HG02870 (cell line): ENCODE measurements around the gene TRMT10A.
"Not testable (repeated sequence)": the region's sequence is repeated elsewhere in the genome, so short reads cannot be mapped to it uniquely, and the experiment has no call there.

Source experiments
- ATAC-seq: cut with Tn5 transposase; IDR thresholded peaks from one replicate; pipeline ENCODE4 v1.9.1; 2021; ENCODE audit warnings: mild to moderate bottlenecking, moderate library complexity; ENCODE audit not compliant: unreplicated experiment

Gene TRMT10A

DNA sequence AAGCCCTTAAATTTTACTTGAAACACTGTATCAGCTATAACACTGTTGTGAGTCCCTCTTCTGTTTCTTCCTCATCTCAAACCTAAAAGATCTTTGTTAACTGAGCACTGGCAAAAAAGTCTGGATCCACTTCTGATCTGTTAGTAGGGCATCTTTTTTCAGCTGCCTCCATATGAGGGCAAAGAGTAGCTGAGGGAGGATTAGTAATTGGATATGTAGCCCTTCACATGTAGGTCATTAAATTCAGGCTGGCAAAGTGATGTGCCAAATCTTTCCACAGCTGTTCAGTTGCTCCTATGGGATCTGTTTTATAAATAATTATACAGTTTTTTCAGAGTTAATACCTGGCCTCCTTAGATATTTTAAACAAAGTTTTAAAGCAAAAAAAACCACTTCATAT, 1.1 kb upstream of the TRMT10A start:
- ATAC-seq, result no peak

DNA sequence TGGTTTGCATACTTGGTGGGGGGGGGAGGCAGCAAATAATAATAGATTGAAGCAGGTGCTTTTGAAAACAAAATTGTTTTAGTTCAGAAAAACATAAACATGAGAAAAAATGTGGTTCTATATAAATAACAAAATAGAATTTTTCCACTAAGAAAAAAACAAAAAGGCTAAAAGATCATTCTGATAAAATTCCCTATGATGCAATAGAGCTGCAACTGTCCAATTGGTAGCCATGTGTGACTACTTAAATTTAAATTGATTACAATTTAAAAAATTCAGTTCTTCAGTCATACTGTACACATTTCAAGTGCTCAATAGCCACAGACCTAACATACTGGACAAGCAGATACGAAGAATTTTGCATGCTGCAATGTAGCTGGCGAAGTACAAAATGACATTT, 11.0 kb downstream of the TRMT10A start:
- ATAC-seq, result no peak

DNA sequence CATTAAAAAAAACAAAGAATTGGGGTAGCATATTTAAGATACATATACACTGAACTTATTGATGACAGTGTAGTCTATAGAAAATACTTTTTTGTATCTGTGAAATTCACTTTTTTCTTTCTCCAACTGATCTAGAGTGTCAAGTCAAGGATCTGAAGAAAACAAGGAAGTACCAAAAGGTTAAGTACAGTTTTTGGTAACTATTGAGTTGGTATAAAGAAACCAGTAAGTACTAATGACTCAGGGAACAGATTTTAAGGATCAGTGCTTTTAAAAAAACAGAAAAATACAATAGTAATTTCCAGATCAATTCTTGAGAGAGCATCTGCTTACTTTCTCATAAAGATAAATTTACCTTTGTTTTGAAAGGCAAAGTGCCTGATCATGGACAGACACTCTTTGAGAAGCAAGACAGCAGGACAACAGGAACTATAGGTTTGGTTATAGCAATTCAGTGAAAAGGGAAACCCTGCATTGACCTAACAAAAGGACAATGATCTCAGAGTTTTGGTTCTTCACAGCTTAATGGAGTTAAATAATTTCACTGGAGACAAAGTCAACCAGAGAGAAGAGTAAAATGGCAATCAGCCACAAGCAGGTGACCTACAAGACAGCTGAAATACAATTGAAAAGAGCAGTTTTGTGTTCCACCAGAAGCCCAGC, 23.4 kb downstream of the TRMT10A start:
- ATAC-seq, result no peak

DNA sequence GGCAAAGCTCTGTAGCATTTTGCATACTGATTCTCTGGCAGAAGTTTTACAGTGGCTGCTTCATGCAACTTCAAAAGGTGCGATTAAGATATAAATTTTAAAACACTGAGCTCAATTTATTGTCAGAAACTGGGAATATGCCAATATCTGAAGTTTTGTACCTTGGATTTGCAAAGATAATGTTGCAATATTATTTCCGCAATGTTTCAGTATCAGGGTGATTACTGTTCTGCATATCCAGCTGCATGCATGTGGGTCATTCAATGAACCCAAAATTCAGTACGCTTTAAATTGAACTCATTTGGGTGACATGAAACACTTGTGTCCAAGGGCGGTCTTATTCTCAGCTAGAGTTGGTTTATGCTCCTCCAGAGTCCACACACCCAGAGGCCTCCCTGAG, 26.2 kb downstream of the TRMT10A start:
- ATAC-seq, result no peak

DNA sequence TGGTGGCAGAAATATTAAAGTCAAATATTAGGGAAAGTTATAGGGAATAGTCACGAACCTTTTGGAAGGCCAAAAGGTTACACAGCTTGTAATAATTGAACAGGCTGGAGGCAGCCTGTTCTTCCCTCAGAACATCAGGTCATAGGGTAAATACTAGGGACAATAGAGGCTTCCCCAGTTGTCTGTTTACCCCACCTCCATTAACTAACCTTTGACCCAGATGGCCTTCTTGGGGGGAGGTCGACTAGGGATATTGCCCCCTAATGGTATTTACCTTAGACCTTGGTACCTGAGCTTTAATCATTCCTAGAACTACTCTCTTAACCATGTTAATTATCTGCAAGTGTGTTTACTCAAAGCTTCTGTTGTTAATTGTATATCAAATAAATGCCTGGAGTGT, 27.0 kb downstream of the TRMT10A start:
- no peak for ATAC-seq

DNA sequence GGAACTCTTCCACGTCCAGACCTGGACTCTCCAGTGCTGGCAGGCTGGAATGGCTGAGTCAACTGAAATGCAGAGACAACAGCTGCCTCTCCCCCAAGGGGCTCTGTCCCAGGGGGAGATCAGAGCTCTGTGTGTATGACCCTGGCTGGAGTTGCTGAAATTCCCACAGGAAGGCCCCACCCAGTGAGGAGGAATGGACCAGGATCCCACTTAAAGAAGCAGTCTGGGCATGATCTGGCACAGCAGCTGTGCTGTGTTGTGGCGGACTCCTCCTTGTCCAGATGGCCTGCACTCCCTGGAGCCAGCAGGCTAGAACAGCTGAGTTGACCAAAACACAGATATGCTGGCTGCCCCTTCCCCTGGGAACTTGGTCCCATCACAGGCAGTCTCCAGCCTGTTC, 27.6 kb downstream of the TRMT10A start:
- no peak for ATAC-seq

DNA sequence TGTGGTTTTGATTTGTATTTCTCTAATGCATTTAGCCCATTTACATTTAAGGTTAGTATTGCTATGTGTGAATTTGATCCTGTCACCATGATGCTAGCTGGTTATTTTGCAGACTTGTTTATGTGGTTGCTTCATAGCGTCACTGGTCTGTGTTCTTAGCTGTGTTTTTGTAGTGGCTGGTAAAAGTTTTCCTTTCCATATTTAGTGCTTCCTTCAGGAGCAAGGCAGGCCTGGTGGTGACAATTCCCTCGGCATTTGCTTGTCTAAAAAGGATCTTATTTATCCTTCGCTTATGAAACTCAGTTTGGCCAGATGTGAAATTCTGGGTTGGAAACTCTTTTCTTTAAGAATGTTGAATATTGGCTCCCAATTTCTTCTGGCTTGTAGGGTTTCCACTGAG, 29.1 kb downstream of the TRMT10A start:
- not testable (repeated sequence) for ATAC-seq

DNA sequence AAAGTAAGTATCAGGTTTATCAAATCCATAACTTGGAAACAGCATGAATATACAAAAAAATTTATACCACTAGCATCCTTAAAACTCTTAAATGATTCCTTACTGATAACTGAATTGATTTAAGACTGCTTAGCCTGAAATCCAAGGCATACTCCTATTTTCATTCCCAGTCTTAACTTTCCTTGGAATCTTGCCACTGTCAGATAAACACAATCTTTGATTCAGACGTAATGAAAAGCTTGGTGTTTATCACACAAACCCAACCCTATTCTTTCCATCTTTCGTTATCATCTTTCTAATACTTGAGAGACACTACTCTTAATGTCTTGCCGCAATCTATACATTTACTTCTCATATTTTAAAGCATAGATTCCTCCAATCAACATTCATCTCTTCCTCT, 33.9 kb downstream of the TRMT10A start:
- no peak for ATAC-seq

DNA sequence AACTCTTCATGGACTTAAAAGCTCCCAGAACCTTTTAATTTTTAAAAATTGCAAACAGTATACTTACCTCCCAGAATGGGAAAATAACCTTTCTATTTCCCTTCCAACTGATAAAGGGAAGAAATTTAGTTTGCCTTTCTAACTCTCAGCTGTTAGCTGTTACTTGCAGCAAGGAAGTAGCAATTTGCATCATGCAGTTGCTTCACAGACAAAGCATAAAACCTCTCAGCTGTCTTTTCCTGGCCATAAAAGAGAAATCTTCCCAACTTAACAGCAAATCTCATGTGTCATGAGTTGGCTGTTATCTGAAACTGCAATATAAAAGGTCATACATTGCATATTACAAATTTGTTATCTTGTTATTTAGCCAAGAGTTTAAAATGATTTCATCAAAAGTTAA, 34.6 kb downstream of the TRMT10A start:
- ATAC-seq, result no peak

DNA sequence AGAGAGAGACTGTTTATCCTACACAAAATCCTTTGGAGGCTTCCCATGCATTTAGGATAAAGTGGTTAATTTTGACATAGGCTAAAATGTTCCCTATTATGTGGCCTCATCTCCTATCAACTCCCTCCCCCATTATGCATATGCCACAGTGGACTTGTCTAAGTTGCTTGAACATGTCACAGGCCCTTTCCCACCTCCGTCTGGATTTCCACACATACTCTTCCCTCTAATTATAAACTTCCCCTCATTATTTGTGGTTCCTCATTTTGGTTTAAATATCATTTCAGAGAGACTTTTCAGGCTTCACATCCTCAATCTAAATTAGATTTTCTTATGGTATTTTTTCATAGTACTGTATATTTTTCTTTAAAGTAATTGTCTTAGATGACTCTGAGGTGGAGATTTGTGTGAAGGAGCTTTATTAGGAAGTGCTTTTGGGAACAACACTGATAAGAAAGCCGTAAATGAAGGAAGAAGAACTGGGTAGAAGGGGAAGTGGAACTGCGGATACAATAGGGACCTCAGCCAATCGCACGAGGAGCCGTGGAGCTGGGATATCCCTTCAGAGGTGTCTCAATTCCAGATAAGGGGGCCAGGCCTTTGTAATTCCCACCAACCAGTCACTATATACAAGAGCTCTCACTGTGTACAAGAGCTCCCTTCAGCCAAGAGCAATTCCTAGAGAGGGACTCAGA, 45.1 kb downstream of the TRMT10A start:
- ATAC-seq, result no peak

DNA sequence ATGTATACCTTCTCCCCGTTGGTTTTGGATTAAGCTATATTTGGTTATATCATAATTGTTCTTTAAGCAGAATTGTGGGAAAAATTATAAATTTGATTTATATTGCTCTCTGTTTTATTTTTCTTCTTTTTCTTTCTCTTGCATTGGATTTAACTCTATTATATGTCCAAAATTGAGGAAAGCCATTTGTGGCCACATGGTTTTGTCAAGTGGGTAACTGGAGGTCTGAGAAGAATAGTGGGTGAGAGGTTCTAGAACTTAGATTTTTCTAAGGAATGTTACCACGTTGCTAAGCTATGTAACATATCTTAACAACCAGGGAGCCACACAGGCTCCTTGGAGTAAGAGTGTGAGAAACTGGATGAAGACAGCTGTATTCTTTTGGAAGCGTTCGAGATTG, 53.1 kb downstream of the TRMT10A start, which contains the start of gene C4orf17:
Gene C4orf17, plus strand, starts transcription at position 301 of the 400 bp plus-strand sequence. CDS start 2,061 bp downstream, outside the sequence.
- no peak for ATAC-seq

DNA sequence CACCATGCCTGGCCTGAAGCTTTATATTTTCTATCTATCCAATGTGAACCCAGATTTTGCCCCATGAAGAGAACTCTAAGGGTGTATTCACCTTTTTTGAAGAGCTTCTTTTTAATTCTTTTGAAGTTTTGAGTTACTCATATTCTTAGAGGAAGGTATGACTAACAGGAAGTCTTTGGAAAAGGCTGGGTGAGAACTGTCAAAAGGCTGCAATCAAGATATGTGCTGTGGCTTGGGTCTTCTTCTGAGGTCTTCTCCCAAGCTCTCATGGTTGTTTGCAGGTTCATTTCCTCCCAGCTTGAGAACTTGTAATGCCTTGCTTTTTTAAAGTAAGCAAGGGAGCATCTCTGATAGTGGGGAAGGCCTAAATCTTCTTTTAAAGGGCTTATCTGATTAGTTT, 56.1 kb downstream of the TRMT10A start:
- ATAC-seq, result no peak

DNA sequence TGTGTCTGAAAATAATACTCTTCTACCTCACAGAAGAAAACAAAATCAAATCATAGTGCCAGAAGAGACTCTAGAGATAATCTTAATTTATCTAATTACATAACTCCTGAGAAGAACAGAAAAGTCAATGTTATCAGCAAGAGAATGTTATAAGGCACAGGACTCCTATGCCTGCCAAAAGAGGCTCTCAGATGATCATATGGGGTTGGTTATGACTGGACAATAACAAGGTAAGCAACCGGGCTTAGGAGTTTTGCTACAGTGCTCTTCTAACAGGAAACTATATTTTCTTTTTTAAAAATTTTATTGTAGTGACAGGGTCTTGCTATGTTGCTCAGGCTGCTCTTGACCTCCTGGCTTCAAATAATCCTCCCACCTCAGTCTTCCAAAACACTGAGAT, 56.5 kb downstream of the TRMT10A start:
- no peak for ATAC-seq

DNA sequence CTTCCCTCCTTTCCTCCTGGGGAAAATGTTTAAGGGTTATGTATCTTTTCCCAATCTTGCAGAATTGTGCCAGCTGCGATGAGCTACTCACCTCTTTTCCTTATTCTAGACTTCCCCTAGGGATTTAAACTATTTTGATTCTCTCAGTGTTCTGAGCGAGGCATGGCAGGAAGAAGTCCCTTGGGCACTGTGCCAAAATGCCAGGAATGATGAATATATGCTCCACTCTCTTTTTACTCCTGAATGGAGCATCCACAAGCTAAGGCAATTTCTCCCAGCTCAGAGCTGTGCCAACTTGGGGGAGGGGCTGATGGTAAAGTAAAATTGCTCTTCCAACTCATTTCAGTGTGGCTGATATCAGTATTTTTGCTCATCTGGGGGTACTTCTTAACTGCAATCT, 57.1 kb downstream of the TRMT10A start:
- no peak for ATAC-seq

DNA sequence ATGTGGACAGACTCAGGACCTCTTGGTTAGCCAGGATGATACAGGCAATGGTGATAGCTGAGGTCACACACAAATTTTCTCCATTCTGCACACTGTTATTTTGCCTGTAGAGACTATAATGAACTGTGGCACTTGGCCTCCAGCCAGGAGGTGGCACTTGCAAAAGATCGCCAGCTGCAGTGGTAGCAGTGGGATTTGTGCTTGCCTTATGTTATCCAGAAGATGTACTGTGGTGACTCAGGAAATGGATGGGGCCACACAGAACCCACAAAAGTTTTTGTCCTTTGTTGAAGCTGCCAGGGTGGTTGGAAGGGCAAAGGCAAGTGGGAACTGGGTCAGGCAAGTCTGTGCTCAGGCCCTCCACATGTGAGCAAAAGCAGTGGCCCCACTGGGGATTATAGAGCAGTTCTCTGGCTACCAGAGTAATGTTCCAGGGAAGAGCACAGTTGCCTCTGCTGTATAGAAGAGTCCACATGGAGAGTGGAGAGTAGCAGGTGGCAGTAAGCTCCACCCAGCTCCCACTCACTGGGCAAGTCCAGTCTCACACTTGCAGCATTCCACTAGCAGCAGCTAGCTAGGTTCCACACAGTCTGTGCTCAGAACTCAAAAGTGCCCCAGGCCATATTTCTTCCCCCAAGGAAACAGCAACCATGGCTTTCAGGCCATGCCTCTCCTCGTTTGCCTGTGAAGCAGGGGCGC, 58.9 kb downstream of the TRMT10A start:
- ATAC-seq, result no peak
